Naive thymus-derived CD8-positive, alpha-beta T cell (primary cell): ENCODE measurements around the gene TPRN. TPM values are rescaled to one million over a fixed set of nuclear protein-coding genes. Genes with fewer than 3 reads are reported as not detected.
"Not testable (repeated sequence)": the region's sequence is repeated elsewhere in the genome, so short reads cannot be mapped to it uniquely, and the experiment has no call there.

Experiments
- ATAC-seq, 2 donors: fragments of 150-1000 bp; cut with Tn5 transposase in 1 of 2; sonication (Bioruptor Pico), chemical (Tn5 transposase) in 1 of 2; 1 replicate in 1 of 2; 2 replicates in 1 of 2; pipeline ENCODE4 v1.10.0; 2021; ENCODE audit warnings: mild to moderate bottlenecking in 2 of 2, moderate library complexity in 2 of 2
- POLR2A ChIA-PET: fragments of 350-600 bp; sonication (Branson Sonifier 250); formaldehyde crosslinking; loops from one replicate; lab custom pipeline; 2021; ENCODE audit warnings: antibody characterized with exemption; lab: Charles Lee
- DNase-seq, 10 donors: peaks; one replicate each; pipeline versions ENCODE4 v3.0.0 to v3.0.0-alpha.2; 2020 to 2022
- H3K27ac Mint-ChIP-seq, 10 donors: one replicate each; pipeline ENCODE4 v1.8.0; 2020 to 2022; ENCODE audit warnings: mild to moderate bottlenecking in 10 of 10, mixed read lengths in 10 of 10, moderate library complexity in 4 of 10, inconsistent platforms in 1 of 10
- H3K27me3 Mint-ChIP-seq, 5 donors: one replicate each; pipeline ENCODE4 v1.8.0; 2021 to 2022; ENCODE audit warnings: mixed read lengths in 5 of 5
- H3K36me3 Mint-ChIP-seq, 3 donors: one replicate each; pipeline ENCODE4 v1.8.0; 2020 to 2022; ENCODE audit warnings: mixed read lengths in 3 of 3, mild to moderate bottlenecking in 2 of 3, inconsistent platforms in 1 of 3
- H3K4me1 Mint-ChIP-seq, 4 donors: one replicate each; pipeline ENCODE4 v1.8.0; 2021 to 2022; ENCODE audit warnings: mixed read lengths in 4 of 4
- H3K4me3 Mint-ChIP-seq, 10 donors: one replicate each; pipeline ENCODE4 v1.8.0; 2020 to 2022; ENCODE audit warnings: mild to moderate bottlenecking in 10 of 10, mixed read lengths in 10 of 10, moderate library complexity in 6 of 10, inconsistent platforms in 1 of 10
- H3K9me3 Mint-ChIP-seq, 9 donors: one replicate each; pipeline ENCODE4 v1.8.0; 2020 to 2022; ENCODE audit warnings: mixed read lengths in 9 of 9, mild to moderate bottlenecking in 3 of 9, inconsistent platforms in 1 of 9, moderate library complexity in 1 of 9
- polyA plus RNA-seq, 3 donors: library from polyadenylated mRNA; unstranded; fragments of 300-500 nt; fragmentation: Illumina TruSeq; gene quantifications; one replicate each; pipeline ENCODE4 v1.2.3, GENCODE V29; 2021
- total RNA-seq, 8 experiments: library from RNA in 2 of 8; stranded (reverse) in 2 of 8; gene quantifications; one replicate each; pipeline ENCODE4 v1.2.3 and lab custom pipeline; 2021 to 2026

TPRN gene
- total and polyA plus RNA-seq, 5 experiments from 2014 or later: 0.15 to 10.1 (median 0.42) TPM

GRCh38 chr9:137241490-137242268 is 41.1 kb upstream of the TPRN start:
- H3K4me3 Mint-ChIP-seq: peak overlapping the region; percentile 64 to 91 (median 84)
- peak overlapping the region in 8 of 10 donors; percentile 13 to 96 (median 87) for H3K27ac Mint-ChIP-seq
- peaks cover 7 to 38% (median 27%) of the 10 kb centered on the region in 4 donors for H3K4me1 Mint-ChIP-seq
- H3K36me3 Mint-ChIP-seq: peaks cover 0 to 10% (median 6%) of the 10 kb centered on the region in 3 donors
- no peaks in the 10 kb centered on the region for H3K9me3 Mint-ChIP-seq
- peaks cover 0 to 3% (median 0%) of the 10 kb centered on the region in 5 donors for H3K27me3 Mint-ChIP-seq
- POLR2A ChIA-PET: interaction anchor here (0.6 to 8.9 kb wide), 25 partner anchors 14 to 1334 kb away, joined by 3 to 139 read pairs (median 6); partner anchors contain the start of genes ANAPC2, CAMSAP1, CYSRT1 and EHMT1
- ATAC-seq (peak in 1 of 2 donors; percentile 19), DNase-seq (peak in 6 of 10 donors; percentile 22 to 80 (median 59))

GRCh38 chr9:137240841-137241489 is 40.4 kb upstream of the TPRN start, which contains the start of gene TUBB4B:
Gene TUBB4B, plus strand, starts transcription at chr9:137241287. Its CDS starts 74 bp downstream, at chr9:137241361.
- POLR2A ChIA-PET: interaction anchor here (0.6 to 8.9 kb wide), 37 partner anchors 8 to 1334 kb away, joined by 3 to 139 read pairs (median 5); partner anchors contain the start of genes ANAPC2, CAMSAP1, CYSRT1 and EHMT1
- peaks cover 0 to 3% (median 0%) of the 10 kb centered on the region in 5 donors for H3K27me3 Mint-ChIP-seq
- DNase-seq (peak; percentile 89 to 100 (median 98)), ATAC-seq (peak; percentile 82)
- H3K27ac Mint-ChIP-seq: peak within 1 kb of the TSS; percentile 88 to 97 (median 92)
- peaks cover 0 to 10% (median 6%) of the 10 kb centered on the region in 3 donors for H3K36me3 Mint-ChIP-seq
- H3K4me3 Mint-ChIP-seq: peak within 1 kb of the TSS; percentile 84 to 97 (median 92)
- peaks cover 7 to 40% (median 30%) of the 10 kb centered on the region in 4 donors for H3K4me1 Mint-ChIP-seq
- no peaks in the 10 kb centered on the region for H3K9me3 Mint-ChIP-seq

- Mint-ChIP-seq H3K9me3 (no peaks in the 10 kb centered on the region), H3K4me1 (peaks cover 7 to 40% (median 30%) of the 10 kb centered on the region in 4 donors), H3K27me3 (peaks cover 0 to 3% (median 0%) of the 10 kb centered on the region in 5 donors), H3K27ac (peak overlapping the region in 8 of 10 donors; percentile 58 to 96 (median 76)), H3K4me3 (peak overlapping the region; percentile 65 to 84 (median 74)), H3K36me3 (peaks cover 0 to 10% (median 6%) of the 10 kb centered on the region in 3 donors)
- DNase-seq: peak in 9 of 10 donors; percentile 53 to 86 (median 70)
- ATAC-seq: peak; percentile 35 to 45
- POLR2A ChIA-PET: interaction anchor here (0.6 to 8.9 kb wide), 40 partner anchors 9 to 1333 kb away, joined by 3 to 139 read pairs (median 4); partner anchors contain the start of genes ANAPC2, CAMSAP1, CYSRT1 and EHMT1
Observed at GRCh38 chr9:137240318-137240840, 39.8 kb upstream of the TPRN start.

- H3K27ac Mint-ChIP-seq: peak overlapping the region; percentile 20 to 85 (median 70)
- DNase-seq, H3K9me3 Mint-ChIP-seq, H3K27me3 Mint-ChIP-seq, ATAC-seq, H3K36me3 Mint-ChIP-seq: not testable (repeated sequence)
- H3K4me1 Mint-ChIP-seq: peaks cover 10 to 45% (median 31%) of the 10 kb centered on the region in 4 donors
- POLR2A ChIA-PET: interaction anchor here (0.7 to 8.9 kb wide), 23 partner anchors 9 to 512 kb away, joined by 3 to 139 read pairs (median 7); partner anchors contain the start of genes ANAPC2, CYSRT1, EHMT1 and EXD3
- H3K4me3 Mint-ChIP-seq: peak overlapping the region; percentile 65 to 84 (median 74)
Observed at GRCh38 chr9:137239541-137240200, 39.1 kb upstream of the TPRN start.

DNA sequence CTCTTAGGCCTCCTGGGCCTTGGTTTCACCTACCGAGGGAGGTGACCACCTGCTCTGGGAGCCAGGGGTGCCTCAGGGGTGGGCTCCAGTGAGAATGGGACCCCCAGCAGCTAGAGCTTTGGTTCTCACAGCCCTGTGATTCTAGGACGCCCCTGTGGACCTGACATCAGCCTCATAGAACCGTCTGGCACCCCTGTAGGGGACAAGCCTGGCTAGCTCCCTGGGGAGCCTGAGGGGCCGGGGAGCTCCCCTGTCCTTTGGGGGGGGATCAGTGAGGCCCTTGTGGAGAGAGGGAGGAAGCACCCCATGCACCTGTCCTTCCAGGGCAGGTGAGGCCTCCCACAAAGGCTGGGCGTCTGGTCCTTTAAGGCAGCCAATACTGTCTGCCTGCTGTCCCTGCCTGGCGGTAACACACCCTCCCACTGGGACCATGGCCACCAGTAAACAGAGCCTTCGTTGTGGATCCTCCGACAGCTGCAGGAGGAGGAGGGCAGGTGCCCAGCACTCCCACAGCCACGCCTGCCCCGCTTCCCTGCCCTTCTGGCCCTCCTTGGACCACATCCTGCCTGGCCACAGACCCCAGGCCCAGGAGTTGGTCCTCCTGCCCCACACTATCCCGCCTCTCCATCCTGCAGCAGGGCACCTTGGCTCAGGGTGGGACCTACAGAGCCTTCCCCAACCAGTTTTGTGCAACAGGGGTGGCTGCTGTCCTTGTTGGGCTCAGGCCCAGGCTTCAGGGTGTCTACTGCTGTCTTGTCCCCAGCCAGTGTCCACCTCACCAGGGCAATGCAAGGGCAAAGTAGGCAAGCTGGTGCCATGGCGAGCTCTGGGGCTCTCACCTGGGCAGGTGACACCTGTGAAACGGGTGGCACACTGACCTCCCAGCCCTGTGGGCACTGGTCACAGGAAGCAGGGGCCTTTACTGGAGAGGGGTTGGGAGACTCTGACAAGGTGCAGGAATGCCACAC is 37.5 kb upstream of the TPRN start:
- peaks cover 10 to 41% (median 25%) of the 10 kb centered on the region in 4 donors for H3K4me1 Mint-ChIP-seq
- POLR2A ChIA-PET: interaction anchor here (0.6 to 8.9 kb wide), 7 partner anchors 10 to 354 kb away, joined by 3 to 139 read pairs (median 4); partner anchors contain the start of genes MAN1B1, NDOR1, NELFB and RNF224
- ATAC-seq (no peak), DNase-seq (no peak)
- peaks cover 0 to 7% (median 6%) of the 10 kb centered on the region in 3 donors for H3K36me3 Mint-ChIP-seq
- peaks cover 0 to 11% (median 0%) of the 10 kb centered on the region in 5 donors for H3K27me3 Mint-ChIP-seq
- H3K27ac Mint-ChIP-seq: peak overlapping the region in 3 of 10 donors; percentile 20 to 70 (median 53)
- H3K4me3 Mint-ChIP-seq: peak overlapping the region in 3 of 10 donors; percentile 10 to 58 (median 45)
- H3K9me3 Mint-ChIP-seq: no peaks in the 10 kb centered on the region

DNA sequence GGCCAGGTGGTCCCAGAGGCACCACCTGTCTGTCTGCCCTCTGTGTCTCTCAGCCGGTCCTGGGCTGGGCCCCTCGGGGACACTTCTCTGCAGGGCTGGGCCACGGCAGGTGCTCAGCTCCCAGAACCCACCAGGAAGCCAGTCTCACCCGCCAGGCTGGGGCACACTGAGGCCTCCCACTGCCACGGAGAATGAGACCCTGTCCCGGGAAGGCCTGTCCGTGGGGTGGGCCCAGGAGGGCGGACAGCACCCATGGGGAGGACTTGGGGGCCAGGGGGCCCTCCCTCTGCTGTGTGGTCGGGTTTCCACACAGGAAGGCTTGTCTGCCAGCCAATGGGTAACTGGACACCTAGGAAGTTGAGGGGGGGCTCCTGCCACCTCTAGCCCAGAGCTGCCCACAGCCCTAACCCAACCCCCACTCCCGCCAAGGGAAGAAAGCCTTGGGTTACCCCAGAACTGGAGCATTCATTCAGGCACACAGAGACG is 36.4 kb upstream of the TPRN start:
- DNase-seq (no peak), ATAC-seq (no peak)
- H3K4me1 Mint-ChIP-seq: peaks cover 6 to 31% (median 17%) of the 10 kb centered on the region in 4 donors
- H3K36me3 Mint-ChIP-seq: no peaks in the 10 kb centered on the region
- no peak overlapping the region for H3K27ac Mint-ChIP-seq
- H3K4me3 Mint-ChIP-seq: peak overlapping the region in 2 of 10 donors; percentile 44 to 48
- POLR2A ChIA-PET: interaction anchor here (0.6 to 8.9 kb wide), 17 partner anchors 9 to 383 kb away, joined by 3 to 139 read pairs (median 4); partner anchors contain the start of genes ANAPC2, DPP7, EXD3 and MAN1B1
- H3K27me3 Mint-ChIP-seq: peaks cover 0 to 14% (median 0%) of the 10 kb centered on the region in 5 donors
- no peaks in the 10 kb centered on the region for H3K9me3 Mint-ChIP-seq

DNA sequence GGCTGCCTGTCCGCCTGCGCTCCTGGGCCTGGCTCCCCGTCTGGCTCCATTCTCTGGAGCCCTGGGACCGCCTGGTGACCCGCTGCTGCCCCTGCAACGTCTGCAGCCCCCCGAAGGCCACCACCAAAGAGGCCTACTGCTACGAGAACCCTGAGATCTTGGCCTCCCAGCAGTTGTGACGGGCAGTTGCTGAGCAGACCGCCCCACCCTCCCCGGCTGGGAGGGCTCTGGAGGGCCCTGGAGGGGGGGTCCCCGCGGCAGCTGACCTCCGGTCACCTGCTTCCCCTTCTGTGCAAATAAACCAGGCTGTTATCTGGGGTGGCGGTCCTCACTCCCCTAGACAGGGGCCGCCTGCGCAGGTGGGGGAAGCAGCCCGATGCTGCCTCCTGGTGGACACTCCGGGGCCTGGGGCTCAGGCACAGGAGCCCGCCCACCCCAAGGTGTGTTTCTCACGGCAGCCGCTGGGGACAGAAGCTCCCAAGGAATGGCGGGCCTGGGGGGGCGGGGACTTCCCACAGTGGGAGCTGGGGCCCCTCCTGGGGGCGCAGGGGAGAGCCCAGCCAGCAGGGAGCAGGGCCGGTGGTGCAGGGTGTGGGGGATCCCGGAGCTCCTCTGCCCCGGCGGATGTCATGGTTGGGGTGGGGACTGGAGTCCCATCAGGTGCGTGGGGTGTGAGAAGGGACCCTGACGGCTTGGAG is 35.8 kb upstream of the TPRN start:
- Mint-ChIP-seq H3K27me3 (peaks cover 0 to 18% (median 0%) of the 10 kb centered on the region in 5 donors), H3K36me3 (no peaks in the 10 kb centered on the region), H3K27ac (peak overlapping the region in 1 of 10 donors; percentile 25), H3K4me3 (peak overlapping the region in 3 of 10 donors; percentile 9 to 48 (median 44)), H3K9me3 (no peaks in the 10 kb centered on the region), H3K4me1 (peaks cover 5 to 31% (median 17%) of the 10 kb centered on the region in 4 donors)
- peak; percentile 28 to 31 for ATAC-seq
- peak; percentile 84 to 94 (median 89) for DNase-seq
- POLR2A ChIA-PET: interaction anchor here (0.5 to 1.7 kb wide), 14 partner anchors 8 to 383 kb away, joined by 3 to 12 read pairs (median 4); partner anchors contain the start of genes ANAPC2, DPP7, EXD3 and MAN1B1

- no peak for ATAC-seq
- no peak overlapping the region for H3K27ac Mint-ChIP-seq
- H3K4me3 Mint-ChIP-seq: no peak overlapping the region
- H3K4me1 Mint-ChIP-seq: peaks cover 5 to 28% (median 14%) of the 10 kb centered on the region in 4 donors
- POLR2A ChIA-PET: interaction anchor here (0.9 to 1.7 kb wide), 7 partner anchors 12 to 384 kb away, joined by 3 to 7 read pairs (median 4); partner anchors contain the start of genes EXD3, MAN1B1, NELFB and NOXA1
- no peaks in the 10 kb centered on the region for H3K36me3 Mint-ChIP-seq
- no peak for DNase-seq
- H3K9me3 Mint-ChIP-seq: no peaks in the 10 kb centered on the region
- H3K27me3 Mint-ChIP-seq: peaks cover 0 to 18% (median 0%) of the 10 kb centered on the region in 5 donors
Observed at GRCh38 chr9:137235424-137236237, 35.1 kb upstream of the TPRN start.
